Measurements from ENCODE around the gene MRPS30.

MRPS30 gene

GRCh38 chr5:44806608-44807007, 2.1 kb upstream of the MRPS30 start:
- Histone ChIP-seq H2BK15ac (ENCODE audit: low read depth, poor library complexity, severe bottlenecking) (no peak overlapping the region), H3K27ac (ENCODE audit: low read length, poor library complexity, severe bottlenecking) (no peak overlapping the region), H2BK5ac (ENCODE audit: low read depth, low read length, poor library complexity, severe bottlenecking) (no peak overlapping the region), H3K14ac (ENCODE audit: low read length in 2 of 2) (no peak overlapping the region), H4K8ac (ENCODE audit: low read length) (no peak overlapping the region), H3K4me1 (ENCODE audit: control insufficient read depth, insufficient read depth, low read depth, low read length) (no peaks in the 10 kb centered on the region), H3K27me3 (ENCODE audit: control insufficient read depth in 1 of 2, insufficient read depth in 1 of 2, low read length in 2 of 2) (no peaks in the 10 kb centered on the region), H3K4ac (ENCODE audit: low read depth in 1 of 2, low read length in 2 of 2) (no peak overlapping the region), H3K23ac (ENCODE audit: low read length in 2 of 2) (no peak overlapping the region), H3K9me3 (ENCODE audit: control insufficient read depth, low read length) (no peaks in the 10 kb centered on the region), H3K4me2 (ENCODE audit: low read length, poor library complexity, severe bottlenecking) (no peak overlapping the region), H2AFZ (ENCODE audit: low read depth, low read length) (no peak overlapping the region), H3K18ac (ENCODE audit: low read depth in 1 of 2, low read length in 2 of 2) (no peak overlapping the region), H2BK120ac (ENCODE audit: low read depth, low read length) (no peak overlapping the region), H3K79me1 (replicated peaks; ENCODE audit: low read length, poor library complexity, severe bottlenecking) (peaks cover 2% of the 10 kb centered on the region), H4K91ac (ENCODE audit: low read length) (no peak overlapping the region), H2BK12ac (ENCODE audit: low read length in 2 of 2) (no peak overlapping the region), H3K9ac (ENCODE audit: low read length) (no peak overlapping the region), H2AK5ac (ENCODE audit: low read length, severe bottlenecking) (no peak overlapping the region), H3K36me3 (ENCODE audit: control insufficient read depth in 1 of 2, insufficient read depth in 2 of 2, low read depth in 1 of 2, low read length in 2 of 2) (peaks cover 0 to 7% of the 10 kb centered on the region in 2 experiments), H3K4me3 (ENCODE audit: insufficient read depth in 1 of 2, low read depth in 1 of 2, low read length in 2 of 2) (no peak overlapping the region)
- WGBS = 92% methylated on average over 2 of the region's 2 CpGs
- DNase-seq = no peak

- no peak overlapping the region for H3K4me2 ChIP-seq (ENCODE audit: low read length, poor library complexity, severe bottlenecking)
- no peak overlapping the region for H2BK5ac ChIP-seq (ENCODE audit: low read depth, low read length, poor library complexity, severe bottlenecking)
- peak overlapping the region; percentile 95 for H3K9ac ChIP-seq (ENCODE audit: low read length)
- peaks cover 2% of the 10 kb centered on the region for H3K79me1 ChIP-seq (replicated peaks; ENCODE audit: low read length, poor library complexity, severe bottlenecking)
- H4K91ac ChIP-seq (ENCODE audit: low read length) = no peak overlapping the region
- H4K8ac ChIP-seq (ENCODE audit: low read length) = no peak overlapping the region
- H2BK12ac ChIP-seq (ENCODE audit: low read length in 2 of 2) = no peak overlapping the region
- DNase-seq = no peak
- H3K18ac ChIP-seq (ENCODE audit: low read depth in 1 of 2, low read length in 2 of 2) = no peak overlapping the region
- no peaks in the 10 kb centered on the region for H3K4me1 ChIP-seq (ENCODE audit: control insufficient read depth, insufficient read depth, low read depth, low read length)
- no peak overlapping the region for H2AK5ac ChIP-seq (ENCODE audit: low read length, severe bottlenecking)
- peaks cover 0 to 14% of the 10 kb centered on the region in 2 experiments for H3K36me3 ChIP-seq (ENCODE audit: control insufficient read depth in 1 of 2, insufficient read depth in 2 of 2, low read depth in 1 of 2, low read length in 2 of 2)
- H2BK120ac ChIP-seq (ENCODE audit: low read depth, low read length) = no peak overlapping the region
- no peak overlapping the region for H3K4ac ChIP-seq (ENCODE audit: low read depth in 1 of 2, low read length in 2 of 2)
- H3K14ac ChIP-seq (ENCODE audit: low read length in 2 of 2) = no peak overlapping the region
- no CpG with 5 or more reads among the region's 1 CpG for WGBS
- no peak overlapping the region for H3K27ac ChIP-seq (ENCODE audit: low read length, poor library complexity, severe bottlenecking)
- no peak overlapping the region for H3K4me3 ChIP-seq (ENCODE audit: insufficient read depth in 1 of 2, low read depth in 1 of 2, low read length in 2 of 2)
- H3K23ac ChIP-seq (ENCODE audit: low read length in 2 of 2) = no peak overlapping the region
- no peak overlapping the region for H2BK15ac ChIP-seq (ENCODE audit: low read depth, poor library complexity, severe bottlenecking)
- H3K27me3 ChIP-seq (ENCODE audit: control insufficient read depth in 1 of 2, insufficient read depth in 1 of 2, low read length in 2 of 2) = no peaks in the 10 kb centered on the region
- H2AFZ ChIP-seq (ENCODE audit: low read depth, low read length) = no peak overlapping the region
- H3K9me3 ChIP-seq (ENCODE audit: control insufficient read depth, low read length) = no peaks in the 10 kb centered on the region
Measured at GRCh38 chr5:44807269-44807668, 1.5 kb upstream of the MRPS30 start.

GRCh38 chr5:44809215-44809955, 638 bp downstream of the MRPS30 start:
- no peaks in the 10 kb centered on the region for H3K27me3 ChIP-seq (ENCODE audit: control insufficient read depth in 1 of 2, insufficient read depth in 1 of 2, low read length in 2 of 2)
- peak; percentile 84 for DNase-seq
- H3K14ac ChIP-seq (ENCODE audit: low read length in 2 of 2) = peak overlapping the region in 1 of 2 experiments; percentile 96
- H3K27ac ChIP-seq (ENCODE audit: low read length, poor library complexity, severe bottlenecking) = peak overlapping the region; percentile 73
- H3K4me1 ChIP-seq (ENCODE audit: control insufficient read depth, insufficient read depth, low read depth, low read length) = no peaks in the 10 kb centered on the region
- H3K18ac ChIP-seq (ENCODE audit: low read depth in 1 of 2, low read length in 2 of 2) = peak overlapping the region; percentile 96 to 100
- peak overlapping the region in 1 of 2 experiments; percentile 91 for H3K23ac ChIP-seq (ENCODE audit: low read length in 2 of 2)
- peak overlapping the region; percentile 95 for H3K9ac ChIP-seq (ENCODE audit: low read length)
- no peak overlapping the region for H2BK120ac ChIP-seq (ENCODE audit: low read depth, low read length)
- H2BK12ac ChIP-seq (ENCODE audit: low read length in 2 of 2) = peak overlapping the region; percentile 28 to 91
- no peaks in the 10 kb centered on the region for H3K9me3 ChIP-seq (ENCODE audit: control insufficient read depth, low read length)
- H2BK5ac ChIP-seq (ENCODE audit: low read depth, low read length, poor library complexity, severe bottlenecking) = peak overlapping the region; percentile 15
- H2AK5ac ChIP-seq (ENCODE audit: low read length, severe bottlenecking) = no peak overlapping the region
- H3K4me2 ChIP-seq (ENCODE audit: low read length, poor library complexity, severe bottlenecking) = peak overlapping the region; percentile 72
- H4K8ac ChIP-seq (ENCODE audit: low read length) = peak overlapping the region; percentile 94
- peaks cover 0 to 35% of the 10 kb centered on the region in 2 experiments for H3K36me3 ChIP-seq (ENCODE audit: control insufficient read depth in 1 of 2, insufficient read depth in 2 of 2, low read depth in 1 of 2, low read length in 2 of 2)
- H3K4me3 ChIP-seq (ENCODE audit: insufficient read depth in 1 of 2, low read depth in 1 of 2, low read length in 2 of 2) = peak overlapping the region; percentile 97 to 98
- H3K4ac ChIP-seq (ENCODE audit: low read depth in 1 of 2, low read length in 2 of 2) = peak overlapping the region; percentile 49 to 64
- H2BK15ac ChIP-seq (ENCODE audit: low read depth, poor library complexity, severe bottlenecking) = peak overlapping the region; percentile 77
- H4K91ac ChIP-seq (ENCODE audit: low read length) = peak overlapping the region; percentile 65
- WGBS = under 1% methylated on average over 40 of the region's 45 CpGs
- H3K79me1 ChIP-seq (replicated peaks; ENCODE audit: low read length, poor library complexity, severe bottlenecking) = peaks cover 7% of the 10 kb centered on the region
- peak overlapping the region; percentile 98 for H2AFZ ChIP-seq (ENCODE audit: low read depth, low read length)

- H3K9me3 ChIP-seq (ENCODE audit: control insufficient read depth, low read length) = no peaks in the 10 kb centered on the region
- peak overlapping the region; percentile 73 for H3K27ac ChIP-seq (ENCODE audit: low read length, poor library complexity, severe bottlenecking)
- no peaks in the 10 kb centered on the region for H3K27me3 ChIP-seq (ENCODE audit: control insufficient read depth in 1 of 2, insufficient read depth in 1 of 2, low read length in 2 of 2)
Measured at GRCh38 chr5:44809956-44810420, 1.2 kb downstream of the MRPS30 start.

More at GRCh38 chr5:44809956-44810420, 1.2 kb downstream of the MRPS30 start:
- no peak for DNase-seq
- H3K23ac ChIP-seq (ENCODE audit: low read length in 2 of 2) = no peak overlapping the region
- H3K9ac ChIP-seq (ENCODE audit: low read length) = peak overlapping the region; percentile 95
- no peak overlapping the region for H2BK12ac ChIP-seq (ENCODE audit: low read length in 2 of 2)
- no peak overlapping the region for H4K91ac ChIP-seq (ENCODE audit: low read length)
- H3K14ac ChIP-seq (ENCODE audit: low read length in 2 of 2) = no peak overlapping the region
- no peak overlapping the region for H3K18ac ChIP-seq (ENCODE audit: low read depth in 1 of 2, low read length in 2 of 2)
- peaks cover 7% of the 10 kb centered on the region for H3K79me1 ChIP-seq (replicated peaks; ENCODE audit: low read length, poor library complexity, severe bottlenecking)
- no peak overlapping the region for H2BK120ac ChIP-seq (ENCODE audit: low read depth, low read length)
- peaks cover 0 to 41% of the 10 kb centered on the region in 2 experiments for H3K36me3 ChIP-seq (ENCODE audit: control insufficient read depth in 1 of 2, insufficient read depth in 2 of 2, low read depth in 1 of 2, low read length in 2 of 2)
- H3K4me2 ChIP-seq (ENCODE audit: low read length, poor library complexity, severe bottlenecking) = peak overlapping the region; percentile 72
- no peak overlapping the region for H2BK15ac ChIP-seq (ENCODE audit: low read depth, poor library complexity, severe bottlenecking)
- H3K4ac ChIP-seq (ENCODE audit: low read depth in 1 of 2, low read length in 2 of 2) = no peak overlapping the region
- no peak overlapping the region for H2AK5ac ChIP-seq (ENCODE audit: low read length, severe bottlenecking)
- H3K4me3 ChIP-seq (ENCODE audit: insufficient read depth in 1 of 2, low read depth in 1 of 2, low read length in 2 of 2) = peak overlapping the region; percentile 97 to 98
- no peaks in the 10 kb centered on the region for H3K4me1 ChIP-seq (ENCODE audit: control insufficient read depth, insufficient read depth, low read depth, low read length)
- H2BK5ac ChIP-seq (ENCODE audit: low read depth, low read length, poor library complexity, severe bottlenecking) = no peak overlapping the region
- no peak overlapping the region for H2AFZ ChIP-seq (ENCODE audit: low read depth, low read length)
- no peak overlapping the region for H4K8ac ChIP-seq (ENCODE audit: low read length)
- no CpG with 5 or more reads among the region's 11 CpGs for WGBS
